Mesendoderm (in vitro differentiated cells): Measurements from ENCODE around the gene HUNK.
A peak's percentile ranks its signal among the peaks of the same experiment; 100 is the strongest.

Experiments used
- DNase-seq: peaks from one replicate; pipeline ENCODE4 v3.0.0; 2013
- H2AK5ac ChIP-seq: 2 replicates; pipeline ENCODE4 v1.6.1; 2013; ENCODE audit warnings: low read length, inconsistent platforms
- H2BK120ac ChIP-seq: 2 replicates; pipeline ENCODE4 v1.6.1; 2013; ENCODE audit warnings: low read depth, mild to moderate bottlenecking, low read length, moderate library complexity, mixed read lengths
- H2BK15ac ChIP-seq: replicated peaks from 2 replicates; pipeline ENCODE4 v1.6.1; 2013; ENCODE audit warnings: low read depth, mild to moderate bottlenecking, moderate library complexity
- H2BK5ac ChIP-seq: 2 replicates; pipeline ENCODE4 v1.6.1; 2013; ENCODE audit warnings: low read length, inconsistent platforms
- H3K18ac ChIP-seq: 2 replicates; pipeline ENCODE4 v1.6.1; 2013; ENCODE audit warnings: mild to moderate bottlenecking, low read length, mixed read lengths
- H3K23ac ChIP-seq: one replicate; pipeline ENCODE4 v1.6.1; 2013; ENCODE audit warnings: low read length
- H3K27ac ChIP-seq: 2 replicates; pipeline ENCODE4 v1.5.1; 2013; ENCODE audit warnings: low read depth, mild to moderate bottlenecking, inconsistent platforms, low read length, moderate library complexity
- H3K27me3 ChIP-seq: 2 replicates; pipeline ENCODE4 v1.6.1; 2013; ENCODE audit warnings: low read length, control low read depth, mild to moderate bottlenecking, inconsistent platforms; ENCODE audit not compliant: insufficient read depth, poor library complexity
- H3K36me3 ChIP-seq: 2 replicates; pipeline ENCODE4 v1.6.1; 2013; ENCODE audit warnings: low read length, inconsistent platforms; ENCODE audit not compliant: control insufficient read depth, insufficient read depth
- H3K4ac ChIP-seq: one replicate; pipeline ENCODE4 v1.6.1; 2013; ENCODE audit warnings: low read depth, mild to moderate bottlenecking, low read length, moderate library complexity
- H3K4me1 ChIP-seq: 2 replicates; pipeline ENCODE4 v1.6.1; 2013; ENCODE audit warnings: low read depth, low read length, inconsistent platforms; ENCODE audit not compliant: control insufficient read depth
- H3K4me2 ChIP-seq: 2 replicates; pipeline ENCODE4 v1.6.1; 2013; ENCODE audit warnings: low read length
- H3K4me3 ChIP-seq: 2 replicates; pipeline ENCODE4 v1.5.1; 2013; ENCODE audit warnings: mild to moderate bottlenecking, low read length
- H3K56ac ChIP-seq: one replicate; pipeline ENCODE4 v1.6.1; 2013; ENCODE audit warnings: low read length
- H3K79me1 ChIP-seq: 2 replicates; pipeline ENCODE4 v1.6.1; 2013; ENCODE audit warnings: low read length, inconsistent platforms
- H3K79me2 ChIP-seq: 2 replicates; pipeline ENCODE4 v1.6.1; 2013; ENCODE audit warnings: mild to moderate bottlenecking, low read length; ENCODE audit not compliant: control insufficient read depth, insufficient read depth
- H3K9ac ChIP-seq: 2 replicates; pipeline ENCODE4 v1.6.1; 2013; ENCODE audit warnings: low read length, inconsistent platforms
- H4K5ac ChIP-seq: one replicate; pipeline ENCODE4 v1.6.1; 2013; ENCODE audit warnings: low read length
- H4K8ac ChIP-seq: one replicate; pipeline ENCODE4 v1.6.1; 2013; ENCODE audit warnings: low read depth, mild to moderate bottlenecking, control low read depth, low read length, moderate library complexity
- WGBS: extraction: QIAGEN DNeasy Blood & Tissue Kit; methylation state at CpG from one replicate; pipeline ENCODE4 v1.1.7; 2013; ENCODE audit warnings: low lambda C conversion rate, missing lambda C conversion rate; ENCODE audit not compliant: insufficient coverage; ENCODE audit errors: extremely low coverage; 5-methylcytosine and 5-hydroxymethylcytosine counted together

The HUNK gene

GRCh38 chr21:31877463-31877957 is 4.7 kb downstream of the HUNK start:
- Histone ChIP-seq H3K4ac (no peak overlapping the region), H2BK5ac (no peak overlapping the region), H4K8ac (no peak overlapping the region), H3K79me2 (peaks cover 21% of the 10 kb centered on the region), H3K18ac (no peak overlapping the region), H3K4me2 (no peak overlapping the region), H2BK15ac (no peak overlapping the region), H2BK120ac (no peak overlapping the region), H3K9ac (no peak overlapping the region), H3K79me1 (peaks cover 22% of the 10 kb centered on the region), H3K27ac (no peak overlapping the region), H3K23ac (no peak overlapping the region), H3K4me3 (no peak overlapping the region), H4K5ac (no peak overlapping the region), H3K36me3 (no peaks in the 10 kb centered on the region), H3K56ac (no peak overlapping the region), H2AK5ac (no peak overlapping the region), H3K4me1 (peaks cover 2% of the 10 kb centered on the region), H3K27me3 (no peaks in the 10 kb centered on the region)
- DNase-seq, result no peak
- no CpG with 5 or more reads among the region's 5 CpGs for WGBS

DNA sequence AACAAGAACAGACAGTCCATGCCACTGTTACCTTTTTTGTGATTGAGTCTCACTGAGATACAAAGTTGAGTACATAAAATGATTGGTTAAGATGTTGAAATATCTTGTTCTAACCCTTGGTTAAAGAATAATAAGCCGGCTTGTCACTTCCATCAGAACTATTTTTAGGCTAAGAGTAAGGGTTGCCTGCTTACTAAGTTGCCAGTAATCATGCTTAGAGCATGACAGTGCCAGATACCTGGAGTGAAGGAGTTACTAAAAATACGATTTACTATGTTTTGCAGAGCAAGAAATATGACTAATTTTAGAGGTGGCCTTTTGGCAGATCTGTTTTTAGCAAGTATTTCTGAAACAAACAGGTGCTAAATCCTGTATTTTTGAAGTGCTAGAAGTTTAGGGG is 6.0 kb downstream of the HUNK start:
- Histone ChIP-seq H3K4me3 (no peak overlapping the region), H3K4me2 (no peak overlapping the region), H3K23ac (no peak overlapping the region), H4K5ac (no peak overlapping the region), H3K27ac (no peak overlapping the region), H3K27me3 (no peaks in the 10 kb centered on the region), H2BK5ac (no peak overlapping the region), H3K79me2 (peaks cover 23% of the 10 kb centered on the region), H3K4me1 (peaks cover 2% of the 10 kb centered on the region), H4K8ac (no peak overlapping the region), H2BK15ac (no peak overlapping the region), H2AK5ac (no peak overlapping the region), H3K79me1 (peaks cover 24% of the 10 kb centered on the region), H3K4ac (no peak overlapping the region), H3K18ac (no peak overlapping the region), H3K56ac (no peak overlapping the region), H2BK120ac (no peak overlapping the region), H3K36me3 (no peaks in the 10 kb centered on the region), H3K9ac (no peak overlapping the region)
- WGBS, result no CpG with 5 or more reads among the region's 2 CpGs
- DNase-seq, result no peak

DNA sequence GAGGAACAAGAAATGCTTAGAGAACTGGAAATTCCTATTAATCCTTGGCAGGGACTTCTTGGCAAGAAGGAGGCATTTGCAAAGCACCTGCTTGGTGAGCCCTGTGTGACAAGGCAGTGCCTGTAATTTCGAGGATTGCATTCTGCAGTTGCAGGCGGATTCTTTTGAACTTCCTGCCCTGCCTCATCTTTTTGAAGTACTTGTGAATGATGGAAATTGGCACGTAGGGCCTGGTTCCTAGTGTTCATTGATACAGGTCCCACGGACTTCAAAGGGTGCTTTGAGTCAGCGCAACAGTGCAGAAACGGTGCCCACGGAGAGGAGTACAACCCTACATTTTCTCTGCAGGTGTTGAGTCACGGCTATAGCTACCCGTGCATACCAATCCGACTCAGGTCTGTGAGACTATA is 6.4 kb downstream of the HUNK start:
- H3K4me3 ChIP-seq, result no peak overlapping the region
- H3K27me3 ChIP-seq, result no peaks in the 10 kb centered on the region
- H3K23ac ChIP-seq, result no peak overlapping the region
- no peak overlapping the region for H3K27ac ChIP-seq
- H3K79me2 ChIP-seq, result peaks cover 23% of the 10 kb centered on the region
- no peak overlapping the region for H3K18ac ChIP-seq
- no peak overlapping the region for H4K8ac ChIP-seq
- H2AK5ac ChIP-seq, result no peak overlapping the region
- H3K4me1 ChIP-seq, result peaks cover 2% of the 10 kb centered on the region
- H3K36me3 ChIP-seq, result no peaks in the 10 kb centered on the region
- H3K79me1 ChIP-seq, result peaks cover 25% of the 10 kb centered on the region
- H2BK5ac ChIP-seq, result no peak overlapping the region
- H3K56ac ChIP-seq, result no peak overlapping the region
- H2BK120ac ChIP-seq, result no peak overlapping the region
- no peak overlapping the region for H3K4ac ChIP-seq
- no peak for DNase-seq
- no CpG with 5 or more reads among the region's 10 CpGs for WGBS
- H3K9ac ChIP-seq, result no peak overlapping the region
- H2BK15ac ChIP-seq, result no peak overlapping the region
- H4K5ac ChIP-seq, result no peak overlapping the region
- no peak overlapping the region for H3K4me2 ChIP-seq

- no peak overlapping the region for H4K8ac ChIP-seq
Measured at GRCh38 chr21:31879911-31880310, 7.1 kb downstream of the HUNK start.

GRCh38 chr21:31880816-31881215 is 8.0 kb downstream of the HUNK start:
- WGBS, result no CpG with 5 or more reads among the region's 8 CpGs
- Histone ChIP-seq H4K8ac (no peak overlapping the region), H3K27me3 (no peaks in the 10 kb centered on the region), H2BK15ac (no peak overlapping the region), H3K9ac (no peak overlapping the region), H3K36me3 (no peaks in the 10 kb centered on the region), H3K27ac (no peak overlapping the region), H3K79me2 (peaks cover 25% of the 10 kb centered on the region), H2BK120ac (no peak overlapping the region), H2BK5ac (no peak overlapping the region), H3K4me2 (no peak overlapping the region), H3K4me3 (no peak overlapping the region), H4K5ac (no peak overlapping the region), H2AK5ac (no peak overlapping the region), H3K4ac (no peak overlapping the region), H3K79me1 (peaks cover 20% of the 10 kb centered on the region), H3K56ac (no peak overlapping the region), H3K23ac (no peak overlapping the region), H3K4me1 (peaks cover 2% of the 10 kb centered on the region), H3K18ac (no peak overlapping the region)
- no peak for DNase-seq

More at GRCh38 chr21:31879911-31880310, 7.1 kb downstream of the HUNK start:
- Histone ChIP-seq H2BK120ac (no peak overlapping the region), H3K27me3 (no peaks in the 10 kb centered on the region), H3K56ac (no peak overlapping the region), H3K4me3 (no peak overlapping the region), H3K27ac (no peak overlapping the region), H3K4me1 (peaks cover 2% of the 10 kb centered on the region), H3K18ac (no peak overlapping the region), H3K36me3 (no peaks in the 10 kb centered on the region), H3K79me2 (peaks cover 23% of the 10 kb centered on the region), H2BK5ac (no peak overlapping the region), H3K23ac (no peak overlapping the region), H2AK5ac (no peak overlapping the region), H4K5ac (no peak overlapping the region), H3K9ac (no peak overlapping the region), H3K4ac (no peak overlapping the region), H3K79me1 (peaks cover 25% of the 10 kb centered on the region), H2BK15ac (no peak overlapping the region), H3K4me2 (no peak overlapping the region)
- DNase-seq, result peak; percentile 30
- no CpG with 5 or more reads among the region's 7 CpGs for WGBS

DNA sequence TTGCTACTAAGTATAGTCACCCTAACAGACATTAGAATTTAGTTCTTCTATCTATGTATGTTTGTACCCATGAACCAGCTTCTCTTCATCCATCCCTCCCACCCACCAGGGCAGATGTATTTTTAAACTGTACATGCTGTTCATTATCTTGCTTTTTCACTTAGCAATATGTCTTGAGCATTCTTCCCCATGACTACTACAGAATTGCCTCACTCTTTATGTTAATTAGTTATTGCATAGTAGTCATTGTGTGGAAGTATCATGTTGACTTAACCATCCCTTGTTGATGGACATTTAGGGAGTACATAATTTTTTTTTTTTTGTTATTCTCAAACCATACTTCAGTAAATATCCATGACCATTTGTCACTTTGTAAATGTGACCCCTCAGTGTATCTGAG is 9.9 kb downstream of the HUNK start:
- Histone ChIP-seq H3K4me2 (no peak overlapping the region), H3K23ac (no peak overlapping the region), H3K27ac (no peak overlapping the region), H3K79me2 (peaks cover 17% of the 10 kb centered on the region), H4K8ac (no peak overlapping the region), H3K56ac (no peak overlapping the region), H2BK15ac (no peak overlapping the region), H3K9ac (no peak overlapping the region), H3K4me3 (no peak overlapping the region), H3K4ac (no peak overlapping the region), H2BK5ac (no peak overlapping the region), H3K4me1 (peaks cover 2% of the 10 kb centered on the region), H2BK120ac (no peak overlapping the region), H2AK5ac (no peak overlapping the region), H3K79me1 (peaks cover 16% of the 10 kb centered on the region), H4K5ac (no peak overlapping the region), H3K36me3 (no peaks in the 10 kb centered on the region), H3K27me3 (no peaks in the 10 kb centered on the region), H3K18ac (no peak overlapping the region)
- no peak for DNase-seq
